DMS79 treated with DMSO at 0.1 percent for 48 hours (cell line): ENCODE data around the gene TMED7.

Experiments
- DNase-seq: peaks from one replicate; lab custom pipeline; 2025; lab: John Stamatoyannopoulos, UW

Gene TMED7

DNA sequence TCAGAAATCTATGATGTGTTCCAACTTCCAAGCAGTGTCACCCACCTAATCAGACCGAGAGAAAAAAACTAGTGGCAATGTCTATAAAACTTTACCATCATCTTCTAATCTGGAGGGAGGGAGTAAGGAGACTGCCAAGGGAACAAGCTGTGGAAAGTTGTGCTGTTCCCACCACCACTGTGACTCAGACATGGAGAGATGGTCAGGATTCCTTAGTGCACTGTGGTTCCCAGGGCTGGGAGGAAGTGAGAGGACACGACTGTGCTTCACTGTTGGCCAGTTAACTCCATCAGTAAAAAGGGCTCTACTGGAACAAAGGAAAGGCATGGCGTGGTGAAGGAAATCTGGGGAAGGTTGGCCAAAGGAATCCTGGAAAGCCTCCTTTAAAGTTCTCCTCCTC is 42.4 kb downstream of the TMED7 start:
- DNase-seq: no peak

DNA sequence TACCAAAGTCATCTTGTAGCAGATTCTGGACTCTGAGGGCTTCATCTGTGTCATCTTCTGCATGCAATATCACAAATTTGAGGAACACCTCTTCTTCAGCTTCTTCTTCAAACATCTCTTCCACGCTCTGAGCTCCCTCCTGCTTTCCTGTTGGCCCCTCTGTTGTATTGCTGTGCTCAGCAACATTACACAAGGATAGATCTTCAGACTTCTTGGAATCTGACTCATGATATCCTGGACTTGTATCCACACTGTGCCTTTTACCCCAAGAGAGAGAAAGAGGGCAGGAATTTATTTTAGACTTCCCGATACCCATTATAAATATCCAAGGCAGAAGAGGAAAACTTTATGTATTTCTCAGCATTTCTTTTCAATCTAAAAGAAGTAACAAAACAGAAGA is 44.9 kb downstream of the TMED7 start:
- DNase-seq: no peak

DNA sequence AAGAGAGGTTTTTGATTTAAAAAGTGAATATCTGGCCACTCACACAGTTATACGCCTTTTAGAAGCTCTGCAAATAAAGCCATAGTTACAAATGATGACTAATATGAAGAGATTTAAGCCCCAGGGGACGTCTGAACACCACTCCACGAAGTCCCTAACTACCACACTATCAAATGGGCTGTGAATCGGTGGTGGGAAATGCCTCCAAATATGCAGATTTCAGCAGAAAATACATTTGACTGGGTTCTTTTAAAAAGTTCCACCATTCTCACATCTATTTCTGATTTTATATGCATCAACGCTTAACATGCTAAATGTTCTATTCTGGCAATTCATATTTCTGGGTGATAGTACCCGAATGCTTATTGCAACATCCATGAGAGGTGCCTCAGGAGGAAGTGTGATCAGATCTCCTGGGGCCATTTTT is 46.1 kb downstream of the TMED7 start:
- no peak for DNase-seq

DNA sequence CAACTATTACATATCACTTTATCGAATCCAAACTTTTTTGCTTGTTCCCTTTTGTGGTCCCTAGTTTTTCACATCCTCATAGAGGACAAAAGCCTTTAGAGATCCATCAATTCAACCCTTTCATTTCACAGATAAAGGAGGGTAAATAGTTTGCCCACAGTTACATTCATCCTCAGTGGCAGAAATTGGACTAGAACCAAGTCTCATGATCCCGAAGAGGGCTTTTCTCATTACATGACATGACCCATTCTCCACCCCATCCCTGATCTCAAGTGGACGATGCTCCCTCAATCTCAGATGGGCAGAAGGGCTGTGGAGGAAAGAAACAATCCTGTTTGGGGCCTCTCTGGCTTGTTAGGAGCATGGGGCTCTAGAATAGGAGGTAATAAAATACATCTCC is 46.6 kb downstream of the TMED7 start:
- no peak for DNase-seq

DNA sequence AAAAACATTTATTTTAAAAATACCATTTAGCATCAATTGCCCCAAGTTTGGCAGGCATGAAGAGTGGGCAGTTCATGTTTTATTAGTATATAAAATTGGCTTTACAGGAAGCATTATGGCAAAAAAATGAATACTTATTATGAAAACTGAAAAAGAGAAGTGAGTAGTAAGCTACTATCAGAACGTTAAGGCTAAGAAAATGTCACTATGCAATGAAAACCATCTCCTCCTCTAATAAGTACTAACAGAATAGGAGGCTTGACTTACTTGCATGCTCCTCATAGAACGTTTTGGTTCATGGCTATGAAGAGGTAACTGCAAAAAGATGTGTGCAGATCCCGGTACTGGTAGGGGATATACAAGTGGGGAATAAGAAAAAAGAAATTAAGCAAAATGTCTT is 47.2 kb downstream of the TMED7 start:
- no peak for DNase-seq

DNA sequence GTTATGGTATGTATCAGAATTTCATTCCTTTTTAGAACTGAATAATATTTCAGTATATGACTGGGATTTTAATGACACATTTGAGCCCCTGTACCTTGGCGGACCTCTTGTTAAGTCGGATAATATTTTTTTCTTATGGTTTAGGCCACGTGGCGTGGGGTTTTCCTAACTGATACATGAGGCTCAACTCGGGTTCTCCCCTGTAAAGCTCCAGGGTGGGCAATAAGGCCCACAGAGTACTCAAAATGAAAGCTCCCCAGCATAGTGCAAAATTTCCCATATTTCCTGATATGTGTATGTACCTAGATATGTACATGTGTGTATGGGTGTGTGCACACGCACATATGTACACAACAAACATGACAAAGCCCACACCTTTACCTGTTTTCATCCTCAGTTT is 48.1 kb downstream of the TMED7 start:
- no peak for DNase-seq

DNA sequence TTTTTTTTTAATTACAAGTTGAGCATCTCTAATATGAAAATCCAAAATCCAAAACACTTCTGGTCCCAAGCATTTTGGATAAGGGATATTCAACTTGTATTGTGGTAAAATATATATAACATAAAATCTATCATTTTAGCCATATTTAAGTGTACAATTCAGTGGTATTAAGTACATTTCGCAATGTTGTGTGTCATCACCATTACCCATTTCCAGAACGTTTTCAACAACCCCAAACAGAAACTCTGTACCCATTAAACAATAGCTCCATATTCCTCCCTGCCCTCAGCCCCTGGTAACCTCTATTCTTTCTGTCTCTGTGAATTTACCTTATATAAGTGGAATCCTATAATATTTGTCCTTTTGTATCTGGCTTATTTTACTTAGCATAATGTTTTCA is 48.5 kb downstream of the TMED7 start:
- DNase-seq: no peak

DNA sequence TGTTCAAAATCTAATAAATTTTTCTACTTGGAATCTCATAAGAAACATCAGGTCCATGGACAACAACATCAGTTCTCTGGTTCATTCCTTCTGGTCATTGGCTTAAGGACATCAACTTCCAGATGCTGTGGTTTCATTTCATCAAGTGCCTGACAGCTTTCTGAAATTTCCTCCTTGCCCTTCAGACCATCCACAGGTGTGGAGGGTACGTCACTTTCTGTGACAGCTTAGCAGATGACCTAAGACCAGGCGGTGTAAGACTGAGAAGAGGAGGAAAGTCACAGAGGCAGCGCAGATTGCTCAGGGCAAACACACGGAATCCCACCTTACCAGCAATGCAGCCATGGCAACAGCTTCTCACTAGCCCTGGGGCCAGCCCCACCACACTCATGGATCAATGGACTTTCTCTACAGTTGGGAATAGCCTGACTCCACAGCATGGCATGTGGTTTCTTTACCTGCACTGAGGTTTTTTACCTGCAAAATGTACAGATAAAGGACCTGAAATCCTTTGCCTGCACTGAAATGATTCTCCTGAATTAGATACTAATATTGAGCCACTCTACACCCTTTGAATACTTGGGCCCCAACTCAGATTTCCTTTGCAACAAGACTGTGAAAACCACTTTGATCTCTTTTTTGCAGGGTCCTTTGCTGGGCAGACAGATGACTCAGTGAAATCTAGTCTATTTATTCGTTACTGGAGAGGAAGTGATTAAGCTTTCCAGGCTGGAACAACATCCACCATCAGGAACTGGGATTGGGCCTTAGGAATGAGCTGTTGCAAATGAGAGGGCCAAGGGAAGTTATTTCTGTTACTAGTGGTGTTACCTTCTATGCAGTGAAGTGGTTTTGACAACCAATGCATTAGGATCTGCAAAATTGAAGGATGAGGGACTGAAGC is 50.4 kb downstream of the TMED7 start:
- DNase-seq: no peak

DNA sequence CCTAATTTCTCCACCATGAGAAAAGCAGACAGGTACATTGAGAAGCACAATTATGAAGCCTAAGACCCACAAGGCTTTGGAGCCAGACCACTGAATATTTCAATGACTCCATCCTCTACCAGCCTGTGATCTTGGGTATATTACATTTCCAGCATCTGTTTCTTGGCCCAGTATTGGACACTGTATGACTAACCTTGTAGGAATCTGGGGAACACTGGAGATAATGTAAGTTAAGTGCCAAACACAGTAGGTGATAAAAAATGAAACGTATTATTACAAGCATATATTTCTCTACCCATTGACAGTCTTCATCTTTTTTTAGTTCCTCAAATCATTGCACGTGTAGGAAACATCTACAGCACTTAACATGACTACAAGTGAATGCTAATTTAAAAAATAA is 52.7 kb downstream of the TMED7 start:
- DNase-seq: no peak

DNA sequence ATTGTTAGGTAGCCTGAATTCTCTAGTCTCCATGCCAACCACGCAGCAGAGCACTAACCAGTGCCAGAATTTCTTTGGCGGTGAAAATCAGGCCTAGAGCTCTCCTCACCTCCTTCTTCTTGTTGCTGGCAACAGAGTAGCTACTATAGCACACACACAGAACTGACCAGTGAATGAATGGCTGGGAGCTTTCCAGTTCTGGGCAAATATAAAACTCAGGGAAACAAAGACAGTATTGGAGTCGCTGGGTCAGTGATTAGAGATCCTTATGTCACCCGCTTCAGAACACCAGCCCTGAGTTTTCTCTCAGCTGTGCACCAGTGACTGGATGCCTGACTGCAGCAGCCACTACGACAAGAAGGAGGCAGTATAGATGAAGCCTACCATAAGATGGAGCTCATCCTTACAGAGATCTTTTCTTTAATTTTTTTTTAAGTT is 54.4 kb downstream of the TMED7 start:
- no peak for DNase-seq

DNA sequence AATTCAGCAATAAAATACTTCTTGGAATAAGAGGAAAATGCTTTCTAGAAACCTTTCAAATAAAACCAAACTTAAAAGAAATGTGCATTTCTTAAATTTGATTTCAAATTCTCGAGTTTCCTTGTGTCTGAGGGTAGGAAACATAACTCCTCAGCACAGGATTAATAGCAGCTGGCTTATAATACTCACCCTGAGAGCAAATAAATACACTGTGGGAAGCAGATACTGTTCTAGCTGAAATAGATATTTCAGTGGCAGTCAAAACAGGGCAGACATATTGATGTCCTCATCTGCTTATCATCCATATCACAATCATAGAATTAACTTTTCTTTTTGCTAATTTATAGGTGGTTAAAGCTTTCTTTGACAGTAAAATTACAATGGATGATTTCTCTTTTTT is 57.2 kb downstream of the TMED7 start:
- no peak for DNase-seq

DNA sequence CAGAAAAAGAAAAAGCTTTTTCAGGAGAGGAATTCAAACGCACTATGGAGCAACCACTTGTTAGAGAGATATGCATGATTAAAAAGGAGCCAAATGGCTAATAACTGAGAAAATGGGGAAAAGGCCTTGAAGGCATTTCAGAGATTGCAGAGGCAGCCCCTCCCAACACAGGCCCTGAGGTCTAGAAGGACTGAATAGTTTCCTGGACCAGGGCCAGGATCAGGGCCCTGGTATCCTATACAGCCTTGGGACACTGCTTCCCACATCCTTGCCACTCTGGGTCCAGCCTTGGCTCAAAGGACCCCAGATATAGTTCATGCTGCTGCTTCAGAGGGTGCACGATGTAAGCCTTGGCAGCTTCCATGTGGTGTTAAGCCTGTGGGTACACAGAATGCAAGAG is 60.6 kb downstream of the TMED7 start:
- no peak for DNase-seq
